HepG2 (cell line): ENCODE data around the gene OR2C1. TPM values are rescaled to one million over a fixed set of nuclear protein-coding genes. Genes with fewer than 3 reads are reported as not detected.

ENCODE experiments used
- ATAC-seq: fragments of 200-7000 bp; cut with Tn5 transposase; 3 replicates; pipeline ENCODE4 v1.9.1; 2020; ENCODE audit warnings: mild to moderate bottlenecking, moderate library complexity
- BruUV-seq: library from RNA; stranded (reverse); fragments of 400-500 nt; replicated peaks from 2 replicates; lab custom pipeline; 2021; lab: Mats Ljungman, UMichigan
- CTCF ChIA-PET: fragments of 300-600 bp; formaldehyde crosslinking; extraction: SDS; loops from one replicate; lab custom pipeline; 2021; ENCODE audit warnings: low total read pairs, inconsistent platforms, low intra/inter-chr PET ratio; lab: Yijun Ruan, JAX
- POLR2A ChIA-PET: fragments of 350-600 bp; sonication (Branson Sonifier 250); formaldehyde crosslinking; loops from one replicate; lab custom pipeline; 2020; ENCODE audit warnings: antibody characterized with exemption, inconsistent platforms; lab: Yijun Ruan, JAX
- DNase-seq: peaks from one replicate; pipeline ENCODE4 v3.0.0-alpha.2; 2015; ENCODE audit warnings: low spot score
- FAIRE-seq: peaks from 3 replicates; lab custom pipeline; 2011; peaks lifted over from hg19 to GRCh38; lab: Jason Lieb, UNC
- H2AFZ ChIP-seq: one replicate; pipeline ENCODE4 v1.6.1; 2011; ENCODE audit warnings: low read length, inconsistent platforms
- H3K27ac ChIP-seq: fragments of 300-600 bp; 3 replicates; pipeline ENCODE4 v1.8.0; 2011; ENCODE audit warnings: mixed run types, mild to moderate bottlenecking, mixed read lengths, low read length, inconsistent platforms; ENCODE audit not compliant: insufficient read depth; ENCODE audit errors: extremely low read length
- H3K27me3 ChIP-seq, 2 experiments: fragments of 200-600 bp in 1 of 2; 2 replicates in 1 of 2; 3 replicates in 1 of 2; pipeline versions ENCODE4 v1.6.0 to v1.8.0; 2011; ENCODE audit warnings: low read length in 2 of 2, mild to moderate bottlenecking in 2 of 2, moderate library complexity in 2 of 2, inconsistent platforms in 1 of 2; ENCODE audit not compliant: insufficient read depth in 2 of 2, control insufficient read depth in 1 of 2
- H3K36me3 ChIP-seq, 2 experiments: fragments of 200-600 bp in 1 of 2; replicated peaks in 1 of 2; 2 replicates in 1 of 2; 3 replicates in 1 of 2; pipeline versions ENCODE4 v1.5.1 to v1.8.0; 2011; ENCODE audit warnings: low read length in 2 of 2, inconsistent platforms in 1 of 2; ENCODE audit not compliant: insufficient read depth in 2 of 2, control insufficient read depth in 1 of 2
- H3K4me1 ChIP-seq: 2 replicates; pipeline ENCODE4 v1.5.1; 2012; ENCODE audit warnings: low read length, inconsistent platforms; ENCODE audit not compliant: insufficient read depth
- H3K4me2 ChIP-seq: 2 replicates; pipeline ENCODE4 v1.6.0; 2011; ENCODE audit warnings: low read depth, low read length, inconsistent platforms
- H3K4me3 ChIP-seq, 3 experiments: fragments of 200-600 bp in 1 of 3; sonication (generic), shearing (Covaris generic) in 1 of 3; replicated peaks in 1 of 3; 2 replicates each; pipeline ENCODE4 v1.5.1; 2011 to 2016; ENCODE audit warnings: low read length in 3 of 3, inconsistent platforms in 2 of 3, low read depth in 2 of 3, mild to moderate bottlenecking in 2 of 3, control low read depth in 1 of 3, mixed read lengths in 1 of 3; ENCODE audit not compliant: insufficient read depth in 1 of 3
- H3K79me2 ChIP-seq: one replicate; pipeline ENCODE4 v1.6.1; 2011; ENCODE audit warnings: low read length, inconsistent platforms; ENCODE audit not compliant: insufficient read depth
- H3K9ac ChIP-seq: 2 replicates; pipeline ENCODE4 v1.6.0; 2011; ENCODE audit warnings: mild to moderate bottlenecking, low read depth, low read length, inconsistent platforms; ENCODE audit not compliant: insufficient read depth
- H3K9me3 ChIP-seq: 2 replicates; pipeline ENCODE4 v1.5.1; 2012; ENCODE audit warnings: mild to moderate bottlenecking, low read length
- H4K20me1 ChIP-seq: 2 replicates; pipeline ENCODE4 v1.6.0; 2011; ENCODE audit warnings: inconsistent platforms, mild to moderate bottlenecking, low read length, moderate library complexity; ENCODE audit not compliant: insufficient read depth
- JUNB ChIP-seq: sonication (generic); formaldehyde crosslinking; IDR thresholded peaks from 2 replicates; pipeline ENCODE4 v1.8.0; 2022; ENCODE audit warnings: missing genetic modification reagents, mild to moderate bottlenecking, borderline replicate concordance
- MAFK ChIP-seq, 2 experiments: IDR thresholded peaks in 1 of 2; conservative IDR thresholded peaks in 1 of 2; 2 replicates each; pipeline ENCODE4 v1.6.1; 2011; ENCODE audit warnings: improper control_type of control experiment in 2 of 2, low read length in 2 of 2
- MIXL1 ChIP-seq: IDR thresholded peaks from 2 replicates; pipeline ENCODE4 v1.6.1; 2016
- MZF1 ChIP-seq: sonication (generic); formaldehyde crosslinking; IDR thresholded peaks from 2 replicates; pipeline ENCODE4 v1.8.1; 2023; ENCODE audit warnings: mild to moderate bottlenecking, missing genetic modification reagents, borderline replicate concordance
- NFIB ChIP-seq: sonication (generic); formaldehyde crosslinking; IDR thresholded peaks from 2 replicates; pipeline ENCODE4 v1.9.0; 2021; ENCODE audit warnings: missing genetic modification reagents, mild to moderate bottlenecking, borderline replicate concordance
- PLRG1 ChIP-seq: fragments of 450-650 bp; conservative IDR thresholded peaks from 2 replicates; pipeline ENCODE4 v1.6.1; 2016
- SAFB2 ChIP-seq: sonication (generic); formaldehyde crosslinking; IDR thresholded peaks from 2 replicates; pipeline ENCODE4 v1.5.1; 2020; ENCODE audit warnings: missing genetic modification reagents, low read depth, mild to moderate bottlenecking, borderline replicate concordance
- TBX2 ChIP-seq: sonication (generic); formaldehyde crosslinking; IDR thresholded peaks from 2 replicates; pipeline ENCODE4 v1.5.0; 2020; ENCODE audit warnings: missing genetic modification reagents, mild to moderate bottlenecking, borderline replicate concordance
- ZBTB3 ChIP-seq: sonication (generic); formaldehyde crosslinking; IDR thresholded peaks from 2 replicates; pipeline ENCODE4 v1.4.0; 2020; ENCODE audit warnings: low read depth, mild to moderate bottlenecking, moderate library complexity, missing genetic modification reagents, borderline replicate concordance
- ZNF136 ChIP-seq: sonication (generic); formaldehyde crosslinking; IDR thresholded peaks from 2 replicates; pipeline ENCODE4 v1.8.1; 2022; ENCODE audit warnings: low read depth, mild to moderate bottlenecking, moderate library complexity, missing genetic modification reagents
- ZNF225 ChIP-seq: sonication (generic); formaldehyde crosslinking; IDR thresholded peaks from 2 replicates; pipeline ENCODE4 v1.4.0; 2020; ENCODE audit warnings: mild to moderate bottlenecking, missing genetic modification reagents
- ZNF773 ChIP-seq: sonication (generic); formaldehyde crosslinking; IDR thresholded peaks from 2 replicates; pipeline ENCODE4 v1.4.0; 2020; ENCODE audit warnings: missing genetic modification reagents, borderline replicate concordance
- ZNF839 ChIP-seq: sonication (generic); formaldehyde crosslinking; IDR thresholded peaks from 2 replicates; pipeline ENCODE4 v1.4.0; 2020; ENCODE audit warnings: missing genetic modification reagents, mild to moderate bottlenecking, borderline replicate concordance
- ZSCAN22 ChIP-seq: sonication (generic); formaldehyde crosslinking; IDR thresholded peaks from 2 replicates; pipeline ENCODE4 v1.4.0; 2020; ENCODE audit warnings: mild to moderate bottlenecking, missing genetic modification reagents
- WGBS: methylation state at CpG from one replicate; pipeline ENCODE4 v1.1.6; 2017; ENCODE audit warnings: low lambda C conversion rate; 5-methylcytosine and 5-hydroxymethylcytosine counted together
- in situ Hi-C: cut with HindIII; loops from 2 replicates; pipeline ENCODE4 v1.10.0; 2017; ENCODE audit warnings: low pct_unique_long_range_greater_than_20kb; ENCODE audit not compliant: extremely low pct_ligation_motif_present
- intact Hi-C: fragments of 100-400 bp; cut with micrococcal nuclease; formaldehyde crosslinking; loops from one replicate; pipeline ENCODE4 v1.10.0; 2022; ENCODE audit not compliant: unreplicated experiment
- polyA plus RNA-seq, 8 experiments: library from polyadenylated mRNA; depleted of rRNA in 3 of 8; stranded (reverse) in 7 of 8; unstranded in 1 of 8; fragments of >200 nt; fragmentation: Illumina TruSeq in 4 of 8; extraction: Trizol in 4 of 8; gene quantifications; 2 replicates each; pipeline versions ENCODE4 v1.2.1 to v1.2.3, GENCODE V29; 2011 to 2016; ENCODE audit warnings: low read depth in 4 of 8, missing spikeins in 1 of 8, mixed read lengths in 1 of 8; ENCODE audit not compliant: insufficient read depth in 1 of 8
- total RNA-seq, 5 experiments: library from RNA; depleted of rRNA; stranded (reverse); fragments of >200 nt; fragmentation: Illumina TruSeq; extraction: Trizol; gene quantifications; 2 replicates each; pipeline ENCODE4 v1.2.3, GENCODE V29; 2016; ENCODE audit warnings: low read depth in 1 of 5

OR2C1 gene
- total and polyA plus RNA-seq, 2 of the 13 experiments (the other 11 are each of a cell fraction or from before 2014, with no cell fraction given) = not detected

DNA sequence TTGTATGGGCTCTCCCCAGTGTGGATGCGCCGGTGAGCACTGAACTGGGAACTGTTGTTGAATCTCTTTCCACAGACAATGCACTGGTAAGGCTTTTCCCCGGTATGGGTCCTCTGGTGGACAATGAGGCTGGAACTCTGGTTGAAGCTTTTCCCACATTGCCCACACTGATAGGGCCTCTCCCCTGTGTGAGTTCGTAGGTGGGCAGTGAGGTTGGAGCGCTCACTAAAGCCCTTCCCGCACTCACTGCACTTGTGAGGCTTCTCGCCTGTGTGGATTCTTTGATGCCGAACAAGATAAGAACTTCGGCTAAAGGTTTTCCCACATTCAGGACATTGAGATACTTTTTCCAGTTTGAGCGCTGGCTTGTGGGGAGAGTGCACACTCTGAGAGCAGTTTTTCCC is 27.4 kb downstream of the OR2C1 start:
- no peak for DNase-seq
- Histone ChIP-seq H4K20me1 (no peaks in the 10 kb centered on the region; the same call in 1 of the 2 replicates), H3K4me2 (no peak overlapping the region), H3K36me3 (peaks cover 3 to 33% of the 10 kb centered on the region in 2 experiments; a peak in 4 of 5 replicates), H3K9ac (no peak overlapping the region), H3K79me2 (peaks cover 6% of the 10 kb centered on the region), H2AFZ (no peak overlapping the region), H3K4me1 (peaks cover 3% of the 10 kb centered on the region; the same call in 1 of the 2 replicates), H3K9me3 (no peaks in the 10 kb centered on the region), H3K27me3 (no peaks in the 10 kb centered on the region)
- no peak for FAIRE-seq
- ATAC-seq = no peak
- CTCF ChIA-PET = no interaction called here
- in situ Hi-C loops = no loop called here
- intact Hi-C loops = no loop called here
- TF ChIP-seq ZBTB3 (CRISPR knock-in tag) (no peak), NFIB (CRISPR knock-in tag) (no peak), ZNF839 (CRISPR knock-in tag) (no peak), TBX2 (no peak), ZNF773 (no peak), MIXL1 (no peak), PLRG1 (no peak), MAFK (conservative IDR thresholded peaks at IDR 0.05 in 1 of 2, IDR thresholded peaks at IDR 0.05 in 1 of 2; ENCODE audit: low read length in 2 of 2) (no peak), JUNB (CRISPR knock-in tag) (no peak), SAFB2 (CRISPR knock-in tag) (no peak), ZNF225 (CRISPR knock-in tag) (no peak), ZNF136 (CRISPR knock-in tag) (no peak), ZSCAN22 (CRISPR knock-in tag) (no peak), MZF1 (CRISPR knock-in tag) (no peak)
- TF ChIP-seq, all 625 proteins: peak for 0
- no peak overlapping the region for H3K4me3 ChIP-seq
- no peak overlapping the region for H3K27ac ChIP-seq
- POLR2A ChIA-PET = no interaction called here
- BruUV-seq = no TSS peak
- 91% methylated on average over 7 of the region's 10 CpGs for WGBS
